Lower leg skin (tissue), 4 donors: ENCODE measurements around the gene FCRL4. TPM values are rescaled to one million over a fixed set of nuclear protein-coding genes. Genes with fewer than 3 reads are reported as not detected.
A peak's percentile ranks its signal among the peaks of the same experiment; 100 is the strongest.

Source experiments
- DNase-seq, 2 donors: peaks; one replicate each; pipeline ENCODE4 v3.0.0-alpha.2; 2019; ENCODE audit warnings: low spot score in 2 of 2
- H3K4me3 ChIP-seq: fragments of 200-600 bp; sonication (generic); 2 replicates; pipeline ENCODE4 v1.5.1; 2017; ENCODE audit warnings: mild to moderate bottlenecking, low read depth; ENCODE audit not compliant: poor library complexity, severe bottlenecking
- CTCF ChIP-seq, 3 donors: fragments of 450-650 bp; IDR thresholded peaks; one replicate each; pipeline ENCODE4 v1.5.1; 2016; ENCODE audit warnings: antibody characterized with exemption in 3 of 3, mild to moderate bottlenecking in 3 of 3, moderate library complexity in 2 of 3
- POLR2A ChIP-seq, 2 donors: fragments of 450-650 bp; IDR thresholded peaks; one replicate each; pipeline ENCODE4 v1.6.1; 2016 to 2017; ENCODE audit warnings: antibody characterized with exemption in 2 of 2, mild to moderate bottlenecking in 1 of 2, moderate library complexity in 1 of 2
- WGBS, 2 donors: methylation state at CpG; one replicate each; pipeline ENCODE4 v1.1.5; 2018; 5-methylcytosine and 5-hydroxymethylcytosine counted together
- intact Hi-C: fragments of 100-400 bp; cut with DNase I; formaldehyde crosslinking; loops from one replicate; pipeline ENCODE4 v1.15.0; 2023; ENCODE audit warnings: low total_unique reads
- total RNA-seq, 4 donors: library from RNA; depleted of rRNA; stranded (reverse); fragments of >200 nt; gene quantifications; one replicate each; pipeline ENCODE4 v1.1.0, GENCODE V29; 2016

The FCRL4 gene
- total RNA-seq, 4 donors from 2014 or later: not detected

- peak in 1 of 2 donors; percentile 56 for DNase-seq
- 69 to 71% methylated on average over 5 of the region's 5 CpGs for WGBS, 2 donors
- TF ChIP-seq CTCF (IDR thresholded peaks at IDR 0.05) (no peak), POLR2A (IDR thresholded peaks at IDR 0.05) (no peak)
- no peak overlapping the region for H3K4me3 ChIP-seq
- intact Hi-C loops: no loop called here
These were observed 74.0 kb downstream of the FCRL4 start for GRCh38 chr1:157523774-157524493.

Other genes starting within 250 kb of the FCRL4 start
- not detected for gene FCRL5, start 45.6 kb downstream of the FCRL4 start, total RNA-seq
- gene FCRL3, start 102.7 kb upstream of the FCRL4 start, total RNA-seq: not detected
- not detected for gene FCRL2, start 179.0 kb upstream of the FCRL4 start, total RNA-seq
- gene FCRL1, start 222.0 kb upstream of the FCRL4 start, total RNA-seq: not detected
- under 1 TPM in 2 of 4 donors, not detected in 2; 0.10 to 0.17 TPM for gene CD5L, start 243.7 kb upstream of the FCRL4 start, total RNA-seq